HepG2 (cell line): Measurements from ENCODE around the gene TMEM164. TPM values are rescaled to one million over a fixed set of nuclear protein-coding genes. Genes with fewer than 3 reads are reported as not detected.

ENCODE experiments used
- ATF2 ChIP-seq: sonication (generic); formaldehyde crosslinking; IDR thresholded peaks from 2 replicates; pipeline ENCODE4 v1.4.0; 2020; ENCODE audit warnings: missing genetic modification reagents
- ATF3 ChIP-seq: sonication (generic); formaldehyde crosslinking; IDR thresholded peaks from 2 replicates; pipeline ENCODE4 v1.4.0; 2020; ENCODE audit warnings: missing genetic modification reagents
- DR1 ChIP-seq: sonication (generic); formaldehyde crosslinking; IDR thresholded peaks from 2 replicates; pipeline ENCODE4 v1.8.0; 2021; ENCODE audit warnings: mild to moderate bottlenecking, missing genetic modification reagents, inconsistent platforms
- E2F2 ChIP-seq: sonication (generic); formaldehyde crosslinking; IDR thresholded peaks from 2 replicates; pipeline ENCODE4 v1.4.0; 2020; ENCODE audit warnings: missing genetic modification reagents, borderline replicate concordance
- MXI1 ChIP-seq: IDR thresholded peaks from 3 replicates; pipeline ENCODE4 v1.6.1; 2012; ENCODE audit warnings: low read depth, low read length, inconsistent platforms, borderline replicate concordance
- NCOA5 ChIP-seq: sonication (generic); formaldehyde crosslinking; IDR thresholded peaks from 2 replicates; pipeline ENCODE4 v1.4.0; 2020; ENCODE audit warnings: missing genetic modification reagents
- PITX1 ChIP-seq: sonication (generic); formaldehyde crosslinking; IDR thresholded peaks from 2 replicates; pipeline ENCODE4 v1.5.1; 2020; ENCODE audit warnings: mild to moderate bottlenecking, missing genetic modification reagents
- PPARG ChIP-seq: conservative IDR thresholded peaks from 2 replicates; pipeline ENCODE4 v1.6.1; 2016; ENCODE audit warnings: missing biosample characterization, missing genetic modification reagents
- PRDM15 ChIP-seq: sonication (generic); formaldehyde crosslinking; IDR thresholded peaks from 2 replicates; pipeline ENCODE4 v1.4.0; 2020; ENCODE audit warnings: missing genetic modification reagents
- PTBP1 ChIP-seq: fragments of 200-400 bp; formaldehyde crosslinking; IDR thresholded peaks from 2 replicates; pipeline ENCODE4 v1.6.1; 2018; ENCODE audit warnings: low read length, low read depth; ENCODE audit not compliant: poor library complexity, severe bottlenecking
- RELA ChIP-seq: sonication (generic); formaldehyde crosslinking; IDR thresholded peaks from 2 replicates; pipeline ENCODE4 v1.4.0; 2020; ENCODE audit warnings: missing genetic modification reagents
- SOX5 ChIP-seq: IDR thresholded peaks from 2 replicates; pipeline ENCODE4 v1.6.1; 2016; ENCODE audit warnings: borderline replicate concordance
- ZBTB3 ChIP-seq: sonication (generic); formaldehyde crosslinking; IDR thresholded peaks from 2 replicates; pipeline ENCODE4 v1.4.0; 2020; ENCODE audit warnings: low read depth, mild to moderate bottlenecking, moderate library complexity, missing genetic modification reagents, borderline replicate concordance
- ZBTB42 ChIP-seq: sonication (generic); formaldehyde crosslinking; IDR thresholded peaks from 2 replicates; pipeline ENCODE4 v1.5.0; 2020; ENCODE audit warnings: mild to moderate bottlenecking, missing genetic modification reagents
- ZHX1 ChIP-seq: sonication (generic); formaldehyde crosslinking; IDR thresholded peaks from 2 replicates; pipeline ENCODE4 v1.8.1; 2022; ENCODE audit warnings: low read depth, mild to moderate bottlenecking, missing genetic modification reagents
- ZNF124 ChIP-seq: sonication (generic); formaldehyde crosslinking; IDR thresholded peaks from 2 replicates; pipeline ENCODE4 v1.4.0; 2020; ENCODE audit warnings: missing genetic modification reagents
- ZNF292 ChIP-seq: sonication (generic); formaldehyde crosslinking; IDR thresholded peaks from 2 replicates; pipeline ENCODE4 v1.8.1; 2022; ENCODE audit warnings: mild to moderate bottlenecking, low read depth, missing genetic modification reagents, borderline replicate concordance
- ZNF451 ChIP-seq: sonication (generic); formaldehyde crosslinking; IDR thresholded peaks from 2 replicates; pipeline ENCODE4 v1.5.0; 2020; ENCODE audit warnings: mild to moderate bottlenecking, missing genetic modification reagents
- ZNF460 ChIP-seq: sonication (generic); formaldehyde crosslinking; IDR thresholded peaks from 2 replicates; pipeline ENCODE4 v1.5.1; 2020; ENCODE audit warnings: missing genetic modification reagents, mild to moderate bottlenecking, borderline replicate concordance
- ZNF484 ChIP-seq: sonication (generic); formaldehyde crosslinking; IDR thresholded peaks from 2 replicates; pipeline ENCODE4 v1.5.1; 2020; ENCODE audit warnings: mild to moderate bottlenecking, low read depth, missing genetic modification reagents, borderline replicate concordance
- ZNF841 ChIP-seq: sonication (generic); formaldehyde crosslinking; IDR thresholded peaks from 2 replicates; pipeline ENCODE4 v1.8.1; 2023; ENCODE audit warnings: missing genetic modification reagents, borderline replicate concordance
- polyA plus RNA-seq, 8 experiments: library from polyadenylated mRNA; depleted of rRNA in 3 of 8; stranded (reverse) in 7 of 8; unstranded in 1 of 8; fragments of >200 nt; fragmentation: Illumina TruSeq in 4 of 8; extraction: Trizol in 4 of 8; gene quantifications; 2 replicates each; pipeline versions ENCODE4 v1.2.1 to v1.2.3, GENCODE V29; 2011 to 2016; ENCODE audit warnings: low read depth in 4 of 8, missing spikeins in 1 of 8, mixed read lengths in 1 of 8; ENCODE audit not compliant: insufficient read depth in 1 of 8
- total RNA-seq, 5 experiments: library from RNA; depleted of rRNA; stranded (reverse); fragments of >200 nt; fragmentation: Illumina TruSeq; extraction: Trizol; gene quantifications; 2 replicates each; pipeline ENCODE4 v1.2.3, GENCODE V29; 2016; ENCODE audit warnings: low read depth in 1 of 5

Gene TMEM164
- total and polyA plus RNA-seq, 2 of the 13 experiments (the other 11 are each of a cell fraction or from before 2014, with no cell fraction given): 5.8 to 13.2 TPM

GRCh38 chrX:110086162-110086915, 83.4 kb downstream of the TMEM164 start (continued):
- TF ChIP-seq PRDM15 (no peak), PPARG (CRISPR knock-in tag) (no peak), ZBTB42 (no peak), ZNF292 (no peak), RELA (no peak), ZBTB3 (no peak), ATF3 (CRISPR knock-in tag) (no peak), ZNF484 (CRISPR knock-in tag) (no peak), SOX5 (peak; percentile 45; the same call in 1 of the 2 replicates), E2F2 (CRISPR knock-in tag) (no peak), DR1 (CRISPR knock-in tag) (no peak), ZNF460 (no peak), ZHX1 (CRISPR knock-in tag) (no peak), NCOA5 (CRISPR knock-in tag) (no peak), ZNF841 (CRISPR knock-in tag) (no peak), MXI1 (no peak), ZNF451 (CRISPR knock-in tag) (no peak), PITX1 (no peak), ATF2 (CRISPR knock-in tag) (no peak), ZNF124 (CRISPR knock-in tag) (no peak), PTBP1 (no peak)
